NK-92 (cell line): ENCODE data around the gene PROSER3.
"Not testable (repeated sequence)": the region's sequence is repeated elsewhere in the genome, so short reads cannot be mapped to it uniquely, and the experiment has no call there.

Source experiments
- DNase-seq: peaks from one replicate; lab custom pipeline; 2025; ENCODE audit not compliant: unreplicated experiment; lab: John Stamatoyannopoulos, UW

Gene PROSER3

DNA sequence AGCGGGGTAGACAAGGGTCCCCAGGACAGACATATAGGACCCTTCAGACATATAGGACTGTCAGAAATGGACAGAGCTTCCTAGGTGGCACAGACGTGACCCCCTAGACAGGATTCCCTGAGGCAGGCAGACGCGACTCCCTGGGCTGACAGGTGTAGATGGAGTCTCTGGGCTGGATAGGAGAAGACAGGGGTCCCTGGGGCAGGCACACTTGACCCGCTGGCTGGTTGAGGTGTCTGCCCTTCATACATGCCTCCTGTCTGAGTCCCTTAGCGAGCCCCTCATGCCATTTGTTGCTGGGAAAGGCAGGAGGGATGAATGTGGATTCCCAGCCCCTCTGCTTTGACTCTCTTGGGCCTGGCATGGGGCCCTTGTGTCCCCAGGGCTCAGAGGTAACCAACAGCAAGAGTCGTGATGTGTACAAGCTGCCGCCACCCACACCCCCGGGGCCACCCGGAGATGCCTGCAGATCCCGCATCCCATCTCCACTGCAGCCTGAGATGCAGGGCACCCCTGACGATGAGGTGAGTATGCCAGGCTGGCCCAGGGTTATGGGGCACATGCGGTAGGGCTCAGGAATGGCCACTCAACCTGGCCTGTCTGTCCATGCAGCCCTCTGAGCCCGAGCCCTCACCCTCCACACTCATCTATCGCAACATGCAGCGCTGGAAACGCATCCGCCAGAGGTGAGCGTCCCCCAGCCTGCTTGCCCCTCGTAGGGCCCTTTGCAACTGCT lies 4.2 kb upstream of the PROSER3 start:
- no peak for DNase-seq

DNA sequence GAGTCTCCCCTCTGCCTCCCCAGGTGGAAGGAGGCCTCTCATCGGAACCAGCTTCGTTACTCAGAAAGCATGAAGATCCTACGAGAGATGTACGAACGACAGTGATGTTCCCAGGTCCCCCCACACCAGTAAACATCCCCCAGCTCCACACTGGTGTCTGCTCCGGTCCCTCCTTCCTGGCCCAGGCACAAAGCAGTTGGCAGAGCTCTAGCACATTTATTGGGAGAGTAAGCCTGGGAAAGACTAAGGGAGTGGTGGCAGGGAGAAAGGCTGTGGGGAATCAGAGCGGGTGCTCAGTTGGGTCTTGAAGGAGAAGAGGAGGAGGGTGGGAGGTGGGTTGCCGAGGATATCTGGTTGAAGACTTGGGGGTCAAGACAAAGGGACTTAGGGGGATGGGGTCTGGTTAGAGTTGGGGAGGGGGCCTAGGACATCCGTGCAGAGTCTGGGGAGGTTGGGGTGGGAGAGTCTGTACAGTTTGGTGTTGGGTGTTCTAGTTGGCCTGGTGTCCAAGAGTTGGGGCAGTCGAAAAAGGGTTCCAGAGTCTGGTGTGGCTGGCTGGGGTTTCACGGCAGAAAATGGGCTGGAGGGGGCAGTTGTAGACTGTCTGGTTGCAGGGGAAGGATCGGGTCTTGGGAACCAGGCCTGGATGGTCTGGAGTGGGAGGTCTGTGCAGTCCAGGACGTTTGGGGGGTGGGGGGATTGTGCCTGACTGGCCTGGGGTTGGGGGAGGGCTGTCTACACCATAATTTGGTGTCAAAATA lies 3.4 kb upstream of the PROSER3 start:
- no peak for DNase-seq

DNA sequence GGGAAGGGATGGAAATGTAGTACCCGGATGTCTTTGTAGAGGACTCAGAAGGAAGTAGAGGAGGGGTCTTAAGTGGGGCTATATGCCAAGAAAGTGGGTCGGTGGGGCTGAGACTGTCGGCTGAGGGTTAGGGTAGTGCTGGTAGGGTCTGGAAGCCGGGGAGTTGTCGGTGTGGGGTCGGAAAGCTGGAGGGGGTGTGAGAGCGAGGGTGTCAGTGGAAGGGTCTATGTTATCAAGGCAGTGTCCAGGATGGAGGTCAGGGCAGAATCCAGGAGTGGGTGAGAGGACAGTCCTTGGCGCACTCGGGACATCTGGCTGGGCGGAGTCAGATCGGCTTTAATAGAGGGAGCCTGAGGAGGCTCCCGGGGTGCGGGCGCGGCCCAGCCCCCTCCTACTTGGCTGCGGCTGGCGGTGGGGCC lies 2.8 kb upstream of the PROSER3 start:
- no peak for DNase-seq

DNA sequence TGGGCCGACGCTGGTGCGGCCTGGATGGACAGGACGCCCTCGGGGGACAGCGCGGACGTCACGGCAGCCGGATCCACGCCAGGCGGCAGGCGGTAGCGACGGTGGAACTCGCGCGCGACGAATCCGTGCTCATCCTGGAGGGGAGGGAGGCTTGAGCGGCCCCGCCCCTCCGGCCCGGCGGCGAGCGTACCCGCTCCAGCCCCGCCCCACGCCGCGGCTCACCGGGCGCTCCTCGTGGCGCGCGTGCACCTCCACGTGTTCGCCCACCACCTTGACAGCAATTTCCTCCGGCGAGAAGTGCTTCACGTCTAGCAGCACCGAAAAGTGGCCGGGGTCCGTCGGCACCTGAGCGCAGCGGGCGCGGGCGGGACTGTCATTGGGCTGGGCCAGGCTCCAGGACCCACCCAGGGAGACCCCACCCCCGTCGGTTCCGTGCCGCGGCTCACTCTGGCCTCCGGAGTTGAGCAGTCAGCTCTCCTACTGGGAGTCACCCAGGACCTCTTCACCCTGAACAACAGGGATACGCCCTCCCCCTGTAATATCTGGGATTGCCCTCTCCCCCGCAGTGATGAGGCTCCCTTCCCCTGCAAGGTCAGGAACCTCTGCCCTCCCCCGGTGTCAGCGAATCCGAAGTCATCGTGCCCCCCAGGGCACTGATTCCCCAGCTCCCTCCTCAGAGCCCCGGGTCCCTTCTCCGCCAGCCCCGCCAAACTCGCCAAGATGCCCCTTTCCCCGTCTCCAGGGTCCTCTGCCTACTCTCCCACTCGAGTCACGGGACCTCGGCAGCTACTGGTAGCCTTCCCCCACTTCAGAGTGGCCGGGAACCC lies 2.2 kb upstream of the PROSER3 start:
- no peak for DNase-seq

DNA sequence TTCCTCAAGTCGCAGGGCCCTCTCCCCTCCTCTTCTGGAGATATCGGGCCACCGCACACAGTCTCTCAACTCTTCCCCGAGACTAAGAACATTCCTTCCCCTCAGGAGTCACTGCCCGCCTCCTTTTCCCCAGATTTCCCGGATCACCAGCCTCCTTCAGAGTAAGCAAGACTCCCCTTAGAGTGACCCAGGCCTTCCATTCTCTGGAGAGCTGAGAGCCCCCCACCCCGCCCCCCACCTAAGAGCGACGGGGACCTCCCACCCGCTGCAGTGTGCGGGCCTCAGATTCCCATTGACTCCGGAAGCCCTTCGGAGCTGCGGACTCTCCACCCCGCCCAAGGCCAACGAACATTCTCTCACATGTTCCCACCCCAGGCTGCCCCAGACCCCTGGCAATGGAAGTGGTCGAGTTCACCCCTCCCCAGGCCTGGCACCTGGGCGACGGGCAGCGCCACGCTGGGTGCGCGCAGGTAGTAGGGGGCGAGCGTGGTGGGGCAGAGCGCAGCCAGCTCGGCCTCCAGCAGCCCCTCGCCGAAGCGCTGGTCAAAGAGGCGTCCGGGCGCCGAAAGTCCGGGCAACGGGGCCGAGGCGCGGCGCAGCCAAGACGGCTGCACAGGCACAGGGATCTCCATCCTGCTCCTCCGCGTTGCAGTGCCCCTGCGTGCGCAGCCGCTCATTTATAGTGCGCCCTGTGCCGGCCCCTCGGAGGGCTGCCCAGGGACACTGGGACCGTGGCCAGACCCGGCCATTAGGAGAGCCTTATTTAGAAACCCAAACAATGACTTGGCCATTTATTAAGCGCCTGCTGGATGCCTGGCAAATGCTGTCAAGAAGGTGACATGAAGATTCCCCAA lies 1.4 kb upstream of the PROSER3 start, which contains the start of gene HSPB6:
HSPB6 (minus strand) TSS at position 653 of the 854 bp plus-strand sequence; CDS start at position 632, 21 bp downstream.
- DNase-seq = no peak

DNA sequence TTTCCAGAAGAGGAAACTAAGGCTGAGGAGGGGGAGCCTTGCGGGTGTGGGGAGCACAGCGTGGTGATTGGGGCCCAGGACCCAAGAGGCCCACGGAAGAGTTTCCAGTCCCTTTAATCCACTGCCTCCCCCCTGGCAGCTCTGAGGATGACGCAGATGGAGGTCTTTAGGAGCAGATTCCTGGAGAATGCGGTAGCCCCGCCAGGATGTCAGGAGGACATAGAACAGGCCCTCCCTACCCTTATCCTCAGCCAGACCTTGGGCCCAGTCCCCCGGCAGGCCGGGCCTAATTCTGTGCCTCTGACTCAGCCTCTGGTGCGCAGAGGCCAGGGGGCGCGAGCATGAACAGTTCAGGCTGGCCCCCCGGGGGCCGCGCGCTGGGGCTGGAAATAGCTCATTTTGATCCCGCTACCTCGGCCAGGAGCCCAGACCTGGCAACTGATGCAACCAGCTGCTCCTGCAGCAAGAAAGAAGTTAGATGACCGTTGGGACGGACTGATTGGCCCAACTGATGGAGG lies 686 bp upstream of the PROSER3 start:
- DNase-seq = no peak

DNA sequence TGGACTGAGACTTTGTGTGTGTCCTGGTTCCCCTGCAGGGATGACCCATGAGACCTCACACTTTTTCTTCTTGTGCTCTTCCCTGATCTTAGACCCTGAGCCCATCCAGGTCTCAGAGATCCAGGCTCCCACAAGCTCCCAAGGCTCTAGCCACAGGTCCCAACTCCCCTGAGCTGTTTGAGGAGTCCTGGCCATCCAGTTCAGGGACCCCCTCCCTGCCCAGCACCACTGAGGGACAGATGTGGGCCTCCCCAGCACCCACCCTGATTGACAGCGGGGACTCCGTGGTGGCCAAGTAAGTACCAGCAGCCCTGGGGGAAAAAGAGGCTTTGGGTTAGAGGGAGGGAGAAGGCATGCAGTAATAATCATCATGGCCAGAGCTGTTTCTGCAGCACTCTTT lies 1.7 kb downstream of the PROSER3 start:
- no peak for DNase-seq

DNA sequence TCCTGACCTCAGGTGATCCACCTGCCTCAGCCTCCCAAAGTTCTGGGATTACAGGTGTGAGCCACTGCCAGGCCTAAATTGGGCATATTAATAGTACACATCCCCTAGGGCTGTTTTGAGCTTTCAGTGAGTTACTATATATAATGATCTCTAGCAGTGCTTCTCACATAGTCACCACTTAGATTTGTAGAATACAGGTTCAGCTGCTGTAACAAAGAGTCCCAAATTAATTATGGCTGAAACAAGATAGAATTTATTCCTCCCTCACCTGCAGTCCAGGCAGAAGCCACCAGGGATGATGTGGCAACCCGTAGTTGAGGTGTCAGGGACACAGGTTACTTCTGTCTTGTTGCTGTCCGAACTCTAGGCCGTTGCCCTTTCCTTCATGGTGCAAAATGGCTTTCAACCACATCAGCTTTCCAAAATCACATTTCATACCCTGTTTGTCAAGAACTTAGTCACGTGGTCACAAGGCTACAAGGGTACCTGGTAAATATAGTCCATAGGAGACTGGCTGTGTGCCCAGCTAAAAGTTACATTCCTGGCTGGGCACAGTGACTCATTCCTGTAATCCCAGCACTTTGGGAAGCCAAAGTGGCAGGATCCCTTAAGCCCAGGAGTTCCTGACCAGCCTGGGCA lies 2.9 kb downstream of the PROSER3 start:
- no peak for DNase-seq

DNA sequence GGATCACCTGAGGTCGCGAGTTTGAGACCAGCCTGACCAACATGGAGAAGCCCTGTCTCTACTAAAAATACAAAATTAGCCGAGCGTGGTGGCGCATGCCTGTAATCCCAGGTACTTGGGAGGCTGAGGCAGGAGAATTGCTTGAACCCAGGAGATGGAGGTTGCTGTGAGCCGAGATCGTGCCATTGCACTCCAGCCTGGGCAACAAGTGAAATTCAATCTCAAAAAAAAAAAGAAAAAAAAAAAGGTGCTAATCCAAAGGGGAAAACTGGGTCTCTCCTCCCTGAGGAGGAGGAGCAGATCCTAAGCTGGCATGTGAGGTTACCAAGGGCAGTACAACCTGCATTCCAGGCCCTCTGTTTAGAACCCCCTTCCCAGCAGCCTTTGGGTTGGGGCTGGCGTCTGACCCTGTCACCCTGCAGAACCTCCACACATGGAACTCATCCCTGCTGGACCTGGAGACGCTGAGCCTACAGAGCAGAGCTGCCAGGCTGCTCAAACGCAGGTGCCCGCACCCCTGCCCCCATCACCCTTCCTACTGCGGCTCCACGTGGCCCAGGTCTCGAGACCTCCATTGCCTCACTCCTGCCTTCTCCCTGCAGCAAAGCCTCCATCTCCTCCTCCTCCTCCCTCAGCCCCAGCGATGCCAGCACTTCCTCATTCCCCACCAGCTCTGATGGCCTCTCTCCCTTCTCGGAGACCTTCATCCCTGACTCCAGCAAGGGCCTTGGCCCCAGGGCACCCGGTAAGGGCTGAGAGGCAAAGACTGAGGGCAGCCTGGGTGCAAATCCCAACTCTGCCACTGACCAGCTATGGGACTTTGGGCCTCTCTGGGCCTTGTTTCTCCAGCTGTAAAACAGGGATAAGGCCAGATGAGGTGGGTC lies 6.7 kb downstream of the PROSER3 start:
- DNase-seq = no peak

DNA sequence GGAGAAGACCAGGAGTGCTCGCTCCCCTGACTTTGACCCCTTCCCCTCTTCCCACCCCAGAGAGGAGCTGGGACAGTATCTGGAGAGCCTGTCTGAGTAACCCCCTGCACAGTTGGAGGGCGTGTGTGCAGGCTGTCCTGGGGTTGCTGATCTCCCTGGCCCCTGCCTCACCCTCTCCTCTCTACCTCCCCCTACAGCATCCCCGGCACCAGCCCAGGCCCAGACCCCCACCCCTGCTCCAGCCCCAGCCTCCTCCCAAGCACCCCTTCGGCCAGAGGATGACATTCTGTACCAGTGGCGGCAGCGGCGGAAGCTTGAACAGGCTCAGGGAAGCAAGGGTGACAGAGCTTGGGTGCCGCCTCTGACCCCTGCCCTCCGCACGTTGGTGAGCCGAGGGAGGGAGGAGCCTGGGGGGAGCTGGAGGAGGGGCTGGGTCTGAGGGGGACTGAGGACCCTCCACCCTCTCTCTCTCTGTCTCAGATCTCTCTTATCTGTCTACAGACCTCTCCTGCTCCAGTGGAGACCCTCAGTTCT lies 8.7 kb downstream of the PROSER3 start:
- DNase-seq = no peak

DNA sequence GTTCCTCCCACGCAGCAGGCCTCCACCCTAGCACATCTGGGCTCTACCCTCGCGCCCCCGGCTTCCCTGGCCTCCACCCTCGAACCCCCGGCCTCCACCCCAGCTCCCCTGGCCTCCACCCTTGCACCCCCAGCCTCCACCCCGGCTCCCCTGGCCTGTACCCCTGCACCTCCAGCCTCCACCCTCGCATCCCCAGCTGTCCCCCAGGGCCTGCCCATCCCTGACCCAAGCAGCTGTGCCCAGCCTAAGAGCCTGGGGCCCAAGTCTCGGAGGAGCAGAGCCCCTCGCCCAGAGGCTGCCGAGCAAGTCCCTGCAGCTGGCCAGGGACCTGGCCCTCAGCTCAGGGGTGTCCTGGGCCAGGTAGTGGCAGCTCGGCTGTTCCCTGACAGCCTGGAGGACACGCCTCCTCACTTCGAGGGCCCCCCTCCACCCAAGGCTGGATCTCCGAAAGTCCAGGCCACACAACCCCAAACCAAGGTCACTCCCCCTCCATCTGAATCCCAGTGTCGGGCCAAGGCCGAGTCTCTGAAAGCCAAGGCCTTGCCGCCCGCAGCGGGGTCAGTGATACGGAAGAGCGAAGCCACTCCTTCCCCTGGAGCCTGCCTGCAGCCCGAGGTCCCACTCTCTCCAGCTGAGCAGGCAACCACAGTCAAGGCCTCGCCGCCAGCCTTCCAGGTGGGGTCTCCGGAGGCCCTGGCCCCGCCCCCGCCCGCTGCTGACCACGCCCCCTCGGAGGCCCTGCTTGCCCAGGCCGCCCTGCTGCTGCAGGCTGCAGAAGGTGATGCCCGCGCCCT lies 9.5 kb downstream of the PROSER3 start:
- no peak for DNase-seq

DNA sequence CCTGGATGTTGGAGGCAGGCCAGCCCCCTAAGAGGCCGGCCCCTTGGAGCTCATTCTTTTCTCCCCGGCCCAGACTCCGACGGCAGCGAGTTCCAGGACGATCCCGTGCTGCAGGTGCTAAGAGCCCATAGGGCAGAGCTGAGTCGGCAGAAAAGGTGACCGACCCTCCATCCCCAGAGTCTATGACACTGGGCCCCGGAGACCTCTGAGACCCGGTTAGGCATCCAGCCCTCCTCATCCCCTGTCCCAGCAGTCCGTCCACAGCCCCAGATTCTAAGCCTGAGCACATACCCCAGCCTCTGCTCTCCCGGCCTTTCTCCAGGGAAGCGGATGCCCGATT lies 10.1 kb downstream of the PROSER3 start:
- DNase-seq = no peak

DNA sequence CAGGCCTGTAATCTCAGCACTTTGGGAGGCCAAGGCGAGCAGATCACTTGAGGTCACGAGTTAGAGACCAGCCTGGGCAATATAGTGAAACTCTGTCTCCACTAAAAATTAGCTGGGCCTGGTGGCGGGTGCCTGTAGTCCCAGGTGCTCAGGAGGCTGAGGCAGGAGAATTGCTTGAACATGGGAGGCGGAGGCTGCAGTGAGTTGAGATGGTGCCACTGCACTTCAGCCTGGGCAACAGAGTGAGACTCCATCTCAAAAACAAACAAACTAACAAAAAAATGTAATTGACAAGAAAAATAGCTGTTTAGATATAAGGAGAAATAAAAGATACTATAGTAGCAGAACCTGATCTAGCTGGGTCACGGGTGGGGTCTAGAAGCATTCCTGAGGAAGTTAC lies 14.4 kb downstream of the PROSER3 start:
- DNase-seq = not testable (repeated sequence)

DNA sequence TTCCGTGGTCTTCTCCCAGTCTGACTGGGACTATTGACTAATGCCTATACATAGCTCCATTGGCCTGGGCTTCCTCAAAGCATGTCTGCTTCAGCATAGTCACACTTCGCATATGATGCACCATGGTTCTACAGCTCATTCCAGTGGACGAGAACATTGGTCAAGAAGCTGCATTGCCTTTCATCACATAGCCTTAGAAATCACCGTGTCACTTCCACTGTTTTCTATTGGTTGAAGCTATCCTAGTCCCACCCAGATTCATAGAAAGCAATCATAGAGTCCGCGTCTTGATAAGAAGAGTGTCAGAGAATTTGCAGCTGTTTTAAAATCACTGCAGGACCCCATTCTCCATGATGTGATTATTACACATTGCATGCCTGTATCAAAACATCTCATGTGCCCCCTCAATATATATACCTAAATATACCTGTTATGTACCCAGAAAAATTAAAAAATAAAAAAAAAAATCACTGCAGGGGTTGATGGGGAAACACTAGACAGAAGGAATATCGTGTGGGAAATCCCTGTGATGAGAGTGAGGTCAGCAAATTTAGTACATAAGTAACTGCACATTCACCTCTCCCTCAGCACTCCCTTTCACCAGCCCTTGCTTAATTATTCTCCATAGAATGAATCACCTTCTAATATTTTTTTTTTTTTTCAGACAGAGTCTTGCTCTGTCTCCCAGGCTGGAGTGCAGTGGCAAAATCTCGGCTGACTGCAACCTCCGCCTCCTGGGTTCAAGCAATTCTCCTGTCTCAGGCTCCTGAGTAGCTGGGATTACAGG lies 15.2 kb downstream of the PROSER3 start:
- DNase-seq = no peak

DNA sequence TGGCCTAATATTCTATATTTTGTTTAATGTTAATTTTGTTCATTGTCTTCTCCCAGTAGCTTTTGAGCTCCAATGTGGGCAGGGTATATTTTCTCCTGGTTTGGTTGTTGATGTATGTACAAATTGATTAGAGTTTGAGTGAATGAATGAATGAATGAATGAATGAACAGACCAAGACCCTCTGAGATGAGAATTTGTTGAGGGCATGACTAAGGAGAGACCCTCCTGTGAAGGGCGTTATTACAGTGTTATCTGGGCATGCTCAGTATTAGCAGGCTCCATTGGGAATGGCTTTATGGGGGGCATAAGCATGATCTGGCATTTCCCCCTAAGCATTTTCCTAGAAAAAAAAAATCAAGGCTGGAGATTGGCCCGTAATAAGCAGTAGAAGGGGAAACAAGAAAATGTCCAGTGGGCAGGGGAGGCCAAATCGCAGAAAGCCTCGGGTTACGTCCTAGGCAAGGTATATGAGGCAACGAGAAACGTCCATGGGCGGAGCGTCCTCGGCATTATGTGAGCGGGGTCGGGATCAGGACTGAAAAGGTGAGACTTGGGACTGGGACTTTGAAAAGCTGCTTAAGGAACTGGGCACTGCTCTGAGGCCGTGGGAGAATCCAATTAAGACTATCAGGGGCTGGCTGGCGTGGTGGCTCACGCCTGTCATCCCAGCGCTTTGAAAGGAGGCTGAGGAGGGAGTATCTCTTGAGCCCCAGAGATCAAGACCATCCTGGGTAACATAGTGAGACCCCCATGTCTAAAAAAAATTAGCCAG lies 16.5 kb downstream of the PROSER3 start:
- no peak for DNase-seq

DNA sequence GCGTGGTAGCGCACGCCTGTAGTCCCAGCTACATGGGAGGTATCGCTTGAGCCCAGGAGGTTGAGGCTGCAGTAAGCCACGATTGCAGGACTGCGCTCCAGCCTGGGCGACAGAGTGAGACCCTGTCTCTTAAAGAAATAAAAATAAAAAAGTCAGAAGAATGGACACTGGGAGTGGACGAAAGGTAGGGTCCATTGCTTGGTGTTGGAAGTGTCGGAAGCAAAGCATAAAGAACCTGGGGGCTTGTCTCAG lies 17.0 kb downstream of the PROSER3 start:
- DNase-seq = no peak
